Measurements from ENCODE around the gene EDN3. TPM values are rescaled to one million over a fixed set of nuclear protein-coding genes. Genes with fewer than 3 reads are reported as not detected.
"Not testable (repeated sequence)": the region's sequence is repeated elsewhere in the genome, so short reads cannot be mapped to it uniquely, and the experiment has no call there.

The EDN3 gene
- total RNA-seq, 1 donor, result not detected

- Histone ChIP-seq H3K4me3 (ENCODE audit: low read length) (no peak overlapping the region), H3K4me1 (ENCODE audit: insufficient read depth, low read length) (no peaks in the 10 kb centered on the region), H3K27me3 (ENCODE audit: insufficient read depth, low read length) (no peaks in the 10 kb centered on the region), H3K9me3 (ENCODE audit: low read depth, low read length) (no peaks in the 10 kb centered on the region)
Measured at GRCh38 chr20:59322081-59322480, 21.7 kb downstream of the EDN3 start.

GRCh38 chr20:59322585-59323454 lies 22.4 kb downstream of the EDN3 start:
- Histone ChIP-seq H3K4me1 (ENCODE audit: insufficient read depth, low read length) (no peaks in the 10 kb centered on the region), H3K4me3 (ENCODE audit: low read length) (no peak overlapping the region), H3K9me3 (ENCODE audit: low read depth, low read length) (no peaks in the 10 kb centered on the region), H3K27me3 (ENCODE audit: insufficient read depth, low read length) (no peaks in the 10 kb centered on the region)

- no peak overlapping the region for H3K4me3 ChIP-seq (ENCODE audit: low read length)
- no peaks in the 10 kb centered on the region for H3K9me3 ChIP-seq (ENCODE audit: low read depth, low read length)
- H3K4me1 ChIP-seq (ENCODE audit: insufficient read depth, low read length), result no peaks in the 10 kb centered on the region
- H3K27me3 ChIP-seq (ENCODE audit: insufficient read depth, low read length), result no peaks in the 10 kb centered on the region
Measured at GRCh38 chr20:59323731-59324130, 23.3 kb downstream of the EDN3 start.

- Histone ChIP-seq H3K4me1 (ENCODE audit: insufficient read depth, low read length) (no peaks in the 10 kb centered on the region), H3K9me3 (ENCODE audit: low read depth, low read length) (no peaks in the 10 kb centered on the region), H3K27me3 (ENCODE audit: insufficient read depth, low read length) (no peaks in the 10 kb centered on the region), H3K4me3 (ENCODE audit: low read length) (no peak overlapping the region)
Measured at GRCh38 chr20:59324521-59325141, 24.2 kb downstream of the EDN3 start.

GRCh38 chr20:59325142-59325523 lies 24.7 kb downstream of the EDN3 start:
- Histone ChIP-seq H3K4me3 (ENCODE audit: low read length) (no peak overlapping the region), H3K9me3 (ENCODE audit: low read depth, low read length) (no peaks in the 10 kb centered on the region), H3K27me3 (ENCODE audit: insufficient read depth, low read length) (no peaks in the 10 kb centered on the region), H3K4me1 (ENCODE audit: insufficient read depth, low read length) (no peaks in the 10 kb centered on the region)

- Histone ChIP-seq H3K27me3 (ENCODE audit: insufficient read depth, low read length) (no peaks in the 10 kb centered on the region), H3K4me1 (ENCODE audit: insufficient read depth, low read length) (no peaks in the 10 kb centered on the region), H3K4me3 (ENCODE audit: low read length) (no peak overlapping the region), H3K9me3 (ENCODE audit: low read depth, low read length) (no peaks in the 10 kb centered on the region)
Measured at GRCh38 chr20:59326188-59326587, 25.8 kb downstream of the EDN3 start.

- no peaks in the 10 kb centered on the region for H3K4me1 ChIP-seq (ENCODE audit: insufficient read depth, low read length)
- no peak overlapping the region for H3K4me3 ChIP-seq (ENCODE audit: low read length)
- no peaks in the 10 kb centered on the region for H3K27me3 ChIP-seq (ENCODE audit: insufficient read depth, low read length)
- H3K9me3 ChIP-seq (ENCODE audit: low read depth, low read length), result no peaks in the 10 kb centered on the region
Measured at GRCh38 chr20:59328071-59328470, 27.7 kb downstream of the EDN3 start.

- H3K4me3 ChIP-seq (ENCODE audit: low read length), result no peak overlapping the region
- no peaks in the 10 kb centered on the region for H3K4me1 ChIP-seq (ENCODE audit: insufficient read depth, low read length)
- no peaks in the 10 kb centered on the region for H3K27me3 ChIP-seq (ENCODE audit: insufficient read depth, low read length)
- no peaks in the 10 kb centered on the region for H3K9me3 ChIP-seq (ENCODE audit: low read depth, low read length)
Measured at GRCh38 chr20:59331721-59332329, 31.4 kb downstream of the EDN3 start.

- Histone ChIP-seq H3K9me3 (ENCODE audit: low read depth, low read length) (no peaks in the 10 kb centered on the region), H3K4me1 (ENCODE audit: insufficient read depth, low read length) (no peaks in the 10 kb centered on the region), H3K27me3 (ENCODE audit: insufficient read depth, low read length) (no peaks in the 10 kb centered on the region), H3K4me3 (ENCODE audit: low read length) (no peak overlapping the region)
Measured at GRCh38 chr20:59333260-59333845, 32.9 kb downstream of the EDN3 start.

GRCh38 chr20:59333951-59334350 lies 33.5 kb downstream of the EDN3 start:
- no peak overlapping the region for H3K4me3 ChIP-seq (ENCODE audit: low read length)
- no peaks in the 10 kb centered on the region for H3K4me1 ChIP-seq (ENCODE audit: insufficient read depth, low read length)
- H3K9me3 ChIP-seq (ENCODE audit: low read depth, low read length), result no peaks in the 10 kb centered on the region
- no peaks in the 10 kb centered on the region for H3K27me3 ChIP-seq (ENCODE audit: insufficient read depth, low read length)

- Histone ChIP-seq H3K4me3 (ENCODE audit: low read length) (no peak overlapping the region), H3K4me1 (ENCODE audit: insufficient read depth, low read length) (no peaks in the 10 kb centered on the region), H3K27me3 (ENCODE audit: insufficient read depth, low read length) (no peaks in the 10 kb centered on the region)
Measured at GRCh38 chr20:59334651-59335300, 34.4 kb downstream of the EDN3 start.

GRCh38 chr20:59335377-59335776 lies 35.0 kb downstream of the EDN3 start:
- no peaks in the 10 kb centered on the region for H3K4me1 ChIP-seq (ENCODE audit: insufficient read depth, low read length)
- H3K9me3 ChIP-seq (ENCODE audit: low read depth, low read length), result no peaks in the 10 kb centered on the region
- H3K27me3 ChIP-seq (ENCODE audit: insufficient read depth, low read length), result no peaks in the 10 kb centered on the region
- H3K4me3 ChIP-seq (ENCODE audit: low read length), result no peak overlapping the region

More at GRCh38 chr20:59334651-59335300, 34.4 kb downstream of the EDN3 start:
- H3K9me3 ChIP-seq (ENCODE audit: low read depth, low read length), result no peaks in the 10 kb centered on the region

GRCh38 chr20:59336540-59336939 lies 36.1 kb downstream of the EDN3 start:
- no peaks in the 10 kb centered on the region for H3K4me1 ChIP-seq (ENCODE audit: insufficient read depth, low read length)
- H3K9me3 ChIP-seq (ENCODE audit: low read depth, low read length), result no peaks in the 10 kb centered on the region
- no peaks in the 10 kb centered on the region for H3K27me3 ChIP-seq (ENCODE audit: insufficient read depth, low read length)
- no peak overlapping the region for H3K4me3 ChIP-seq (ENCODE audit: low read length)

GRCh38 chr20:59338444-59338843 lies 38.0 kb downstream of the EDN3 start:
- H3K27me3 ChIP-seq (ENCODE audit: insufficient read depth, low read length); H3K4me1 ChIP-seq (ENCODE audit: insufficient read depth, low read length); H3K4me3 ChIP-seq (ENCODE audit: low read length); H3K9me3 ChIP-seq (ENCODE audit: low read depth, low read length): not testable (repeated sequence)

All from mononuclear cell (primary cell).